Upper lobe of left lung (tissue), 6 donors: ENCODE results near the gene GLP1R. TPM values are rescaled to one million over a fixed set of nuclear protein-coding genes. Genes with fewer than 3 reads are reported as not detected.

ENCODE experiments used
- ATAC-seq, 2 donors: fragments of 200-7000 bp; cut with Tn5 transposase; one replicate each; pipeline ENCODE4 v1.9.1; 2022; ENCODE audit warnings: mild to moderate bottlenecking in 2 of 2, moderate library complexity in 2 of 2; ENCODE audit not compliant: low FRiP score in 2 of 2
- DNase-seq, 2 donors: peaks; one replicate each; pipeline ENCODE4 v3.0.0-alpha.2; 2019 to 2020
- H3K27ac ChIP-seq, 4 donors: fragments of 200-600 bp; sonication (generic); one replicate each; pipeline ENCODE4 v1.5.1; 2016 to 2019
- H3K27me3 ChIP-seq, 4 donors: fragments of 200-600 bp; sonication (generic); one replicate each; pipeline ENCODE4 v1.5.1; 2017 to 2019
- H3K36me3 ChIP-seq, 4 donors: fragments of 200-600 bp; sonication (generic); one replicate each; pipeline ENCODE4 v1.5.1; 2016 to 2019
- H3K4me1 ChIP-seq, 4 donors: fragments of 200-600 bp; sonication (generic); one replicate each; pipeline ENCODE4 v1.5.1; 2018 to 2019
- H3K4me3 ChIP-seq, 4 donors: fragments of 200-600 bp; sonication (generic); one replicate each; pipeline ENCODE4 v1.5.1; 2017 to 2019; ENCODE audit warnings: mild to moderate bottlenecking in 2 of 4, moderate library complexity in 1 of 4
- H3K9me3 ChIP-seq, 4 donors: fragments of 200-600 bp; sonication (generic); one replicate each; pipeline ENCODE4 v1.5.1; 2018 to 2019
- CTCF ChIP-seq, 6 experiments: fragments of 450-650 bp in 4 of 6; fragments of 200-600 bp in 2 of 6; sonication (generic) in 2 of 6; IDR thresholded peaks; one replicate each; pipeline ENCODE4 v1.5.1; 2016 to 2019; ENCODE audit warnings: antibody characterized with exemption in 6 of 6
- EP300 ChIP-seq, 4 donors: sonication (generic); formaldehyde crosslinking; IDR thresholded peaks; one replicate each; pipeline ENCODE4 v1.5.1; 2017; ENCODE audit warnings: antibody characterized with exemption in 4 of 4, control low read depth in 2 of 4
- POLR2A ChIP-seq, 4 donors: fragments of 450-650 bp; IDR thresholded peaks; one replicate each; pipeline ENCODE4 v1.5.1; 2016 to 2017; ENCODE audit warnings: antibody characterized with exemption in 4 of 4, mild to moderate bottlenecking in 2 of 4
- POLR2AphosphoS5 ChIP-seq, 2 donors: sonication (generic); formaldehyde crosslinking; IDR thresholded peaks; one replicate each; pipeline ENCODE4 v1.5.1; 2017; ENCODE audit warnings: antibody characterized with exemption in 2 of 2
- WGBS, 2 donors: methylation state at CpG; one replicate each; pipeline ENCODE4 v1.1.5; 2017 to 2018; 5-methylcytosine and 5-hydroxymethylcytosine counted together
- total RNA-seq, 6 donors: library from RNA; depleted of rRNA in 4 of 6; stranded (reverse); fragments of >200 nt in 4 of 6; gene quantifications; one replicate each; pipeline versions ENCODE4 v1.1.0 to v1.2.1, GENCODE V29; 2016 to 2021
- donor health status: DM: no; HTN: no; CAD: no; lungs with moderate emphysema.
- donor health status: DM: no; HTN: yes; CAD: no; lungs with severe emphysema.

GLP1R gene
- total RNA-seq, 6 donors from 2014 or later: 0.09 to 0.24 TPM; not detected in 4

- H3K4me1 ChIP-seq: peaks cover 0 to 4% (median 0%) of the 10 kb centered on the region in 4 donors
- H3K36me3 ChIP-seq: no peaks in the 10 kb centered on the region
- ATAC-seq (no peak), DNase-seq (peak in 1 of 2 donors; percentile 9)
- TF ChIP-seq POLR2AphosphoS5 (IDR thresholded peaks at IDR 0.05) (no peak), EP300 (IDR thresholded peaks at IDR 0.05) (no peak)
- H3K4me3 ChIP-seq: no peak overlapping the region
- peaks cover 0 to 4% (median 0%) of the 10 kb centered on the region in 4 donors for H3K9me3 ChIP-seq
- 88% methylated on average over 10 of the region's 10 CpGs for WGBS, 2 donors
- no peaks in the 10 kb centered on the region for H3K27me3 ChIP-seq
- no peak overlapping the region for H3K27ac ChIP-seq
These were observed 8.4 kb upstream of the GLP1R start for GRCh38 chr6:39040080-39040673.

- Histone ChIP-seq H3K27me3 (no peaks in the 10 kb centered on the region), H3K36me3 (no peaks in the 10 kb centered on the region), H3K9me3 (peaks cover 0 to 4% (median 0%) of the 10 kb centered on the region in 4 donors), H3K4me1 (peaks cover 0 to 4% (median 0%) of the 10 kb centered on the region in 4 donors), H3K4me3 (no peak overlapping the region), H3K27ac (no peak overlapping the region)
- 66 to 67% methylated on average over 2 of the region's 2 CpGs for WGBS, 2 donors
- DNase-seq (no peak), ATAC-seq (no peak)
- TF ChIP-seq EP300 (IDR thresholded peaks at IDR 0.05) (no peak), POLR2AphosphoS5 (IDR thresholded peaks at IDR 0.05) (no peak), POLR2A (IDR thresholded peaks at IDR 0.05) (no peak), CTCF (IDR thresholded peaks at IDR 0.05) (no peak)
These were observed 7.5 kb upstream of the GLP1R start for GRCh38 chr6:39041072-39041471.

- no peak for ATAC-seq
- Histone ChIP-seq H3K27me3 (peaks cover 0 to 14% (median 7%) of the 10 kb centered on the region in 4 donors), H3K4me3 (no peak overlapping the region), H3K36me3 (no peaks in the 10 kb centered on the region), H3K4me1 (peaks cover 3 to 8% (median 6%) of the 10 kb centered on the region in 4 donors), H3K9me3 (peaks cover 0 to 4% (median 0%) of the 10 kb centered on the region in 4 donors), H3K27ac (no peak overlapping the region)
- DNase-seq: no peak
- TF ChIP-seq POLR2A (IDR thresholded peaks at IDR 0.05) (no peak), EP300 (IDR thresholded peaks at IDR 0.05) (no peak), CTCF (IDR thresholded peaks at IDR 0.05) (no peak), POLR2AphosphoS5 (IDR thresholded peaks at IDR 0.05) (no peak)
- WGBS, 2 donors: 94% methylated on average over 2 to 3 of the region's 3 CpGs
These were observed 4.8 kb upstream of the GLP1R start for GRCh38 chr6:39043776-39044175.

- 86 to 94% methylated on average over 4 of the region's 4 CpGs for WGBS, 2 donors
- H3K27me3 ChIP-seq: peaks cover 0 to 18% (median 9%) of the 10 kb centered on the region in 4 donors
- no peak overlapping the region for H3K4me3 ChIP-seq
- DNase-seq: no peak
- H3K9me3 ChIP-seq: peaks cover 0 to 4% (median 0%) of the 10 kb centered on the region in 4 donors
- H3K36me3 ChIP-seq: no peaks in the 10 kb centered on the region
- H3K4me1 ChIP-seq: peaks cover 6 to 12% (median 10%) of the 10 kb centered on the region in 4 donors
- TF ChIP-seq CTCF (IDR thresholded peaks at IDR 0.05) (no peak), EP300 (IDR thresholded peaks at IDR 0.05) (no peak), POLR2A (IDR thresholded peaks at IDR 0.05) (no peak), POLR2AphosphoS5 (IDR thresholded peaks at IDR 0.05) (no peak)
- no peak overlapping the region for H3K27ac ChIP-seq
- ATAC-seq: no peak
These were observed 4.4 kb upstream of the GLP1R start for GRCh38 chr6:39044181-39044580.

GRCh38 chr6:39047434-39048327 lies 900 bp upstream of the GLP1R start:
- WGBS, 2 donors: 67% methylated on average over 6 of the region's 6 CpGs
- peak overlapping the region in 1 of 4 donors; percentile 48 for H3K4me3 ChIP-seq
- peaks cover 6 to 13% (median 11%) of the 10 kb centered on the region in 4 donors for H3K4me1 ChIP-seq
- H3K27ac ChIP-seq: no peak overlapping the region
- peaks cover 0 to 19% (median 10%) of the 10 kb centered on the region in 4 donors for H3K27me3 ChIP-seq
- H3K36me3 ChIP-seq: no peaks in the 10 kb centered on the region
- DNase-seq (no peak), ATAC-seq (no peak)
- no peaks in the 10 kb centered on the region for H3K9me3 ChIP-seq
- TF ChIP-seq POLR2AphosphoS5 (IDR thresholded peaks at IDR 0.05) (no peak), EP300 (IDR thresholded peaks at IDR 0.05) (no peak), POLR2A (IDR thresholded peaks at IDR 0.05) (no peak), CTCF (IDR thresholded peaks at IDR 0.05) (no peak)
